ENCODE data around the gene B3GALT2.

GRCh38 chr1:193189442-193190095 lies 3.2 kb upstream of the B3GALT2 start:
- TF ChIP-seq CTCF (IDR thresholded peaks at IDR 0.05 in 2 of 3, conservative IDR thresholded peaks at IDR 0.05 in 1 of 3; ENCODE audit: control insufficient read depth in 2 of 3, extremely low read depth in 1 of 3, insufficient read depth in 1 of 3, low read depth in 3 of 3, low read length in 3 of 3): no peak
- TF ChIP-seq CUX1 (IDR thresholded peaks at IDR 0.05; ENCODE audit: insufficient replicate concordance, low read depth, low read length): no peak
- TF ChIP-seq POLR2A (IDR thresholded peaks at IDR 0.05; ENCODE audit: low read depth, low read length): no peak

Measured in GM12878 (cell line).